ENCODE measurements around the gene ITGB1BP1. TPM values are rescaled to one million over a fixed set of nuclear protein-coding genes. Genes with fewer than 3 reads are reported as not detected.
A peak's percentile ranks its signal among the peaks of the same experiment; 100 is the strongest.

The ITGB1BP1 gene
- polyA plus RNA-seq, 2 donors, result 47.9 to 48.3 TPM

DNA sequence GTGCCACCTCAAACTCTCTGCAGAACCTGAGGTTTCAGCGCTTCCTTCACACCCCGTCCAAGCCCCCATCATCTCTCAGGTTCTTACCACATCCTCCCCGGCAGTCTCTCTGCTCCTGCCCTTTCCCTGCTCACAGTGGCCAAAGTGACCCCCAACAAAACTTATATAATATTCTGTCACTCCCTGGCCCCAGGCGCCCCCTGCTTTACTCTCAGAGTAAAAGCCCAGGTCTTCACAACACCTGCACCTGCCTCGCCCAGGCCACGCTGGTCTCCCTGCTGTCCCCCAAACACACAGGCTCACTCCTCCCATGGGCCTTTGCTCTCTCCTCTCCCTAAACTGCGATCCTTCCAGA lies 6.4 kb downstream of the ITGB1BP1 start:
- H3K4me1 ChIP-seq (ENCODE audit: control insufficient read depth in 2 of 2, insufficient read depth in 2 of 2, low read length in 1 of 2), result peaks cover 0 to 6% of the 10 kb centered on the region in 2 donors
- no peaks in the 10 kb centered on the region for H3K9me3 ChIP-seq (ENCODE audit: control insufficient read depth in 2 of 2, insufficient read depth in 1 of 2, low read depth in 1 of 2, low read length in 1 of 2)
- WGBS, 2 donors, result 94 to 95% methylated on average over 7 of the region's 7 CpGs
- H3K27ac ChIP-seq (ENCODE audit: low read depth in 2 of 2, low read length in 1 of 2), result no peak overlapping the region
- no peaks in the 10 kb centered on the region for H3K27me3 ChIP-seq (ENCODE audit: control insufficient read depth in 1 of 2, insufficient read depth in 2 of 2, low read length in 2 of 2)
- H3K36me3 ChIP-seq (ENCODE audit: control insufficient read depth in 2 of 2, insufficient read depth in 2 of 2, low read length in 1 of 2), result peaks cover 0 to 5% of the 10 kb centered on the region in 2 donors
- H3K4me3 ChIP-seq (ENCODE audit: low read depth in 1 of 2, low read length in 2 of 2), result no peak overlapping the region

DNA sequence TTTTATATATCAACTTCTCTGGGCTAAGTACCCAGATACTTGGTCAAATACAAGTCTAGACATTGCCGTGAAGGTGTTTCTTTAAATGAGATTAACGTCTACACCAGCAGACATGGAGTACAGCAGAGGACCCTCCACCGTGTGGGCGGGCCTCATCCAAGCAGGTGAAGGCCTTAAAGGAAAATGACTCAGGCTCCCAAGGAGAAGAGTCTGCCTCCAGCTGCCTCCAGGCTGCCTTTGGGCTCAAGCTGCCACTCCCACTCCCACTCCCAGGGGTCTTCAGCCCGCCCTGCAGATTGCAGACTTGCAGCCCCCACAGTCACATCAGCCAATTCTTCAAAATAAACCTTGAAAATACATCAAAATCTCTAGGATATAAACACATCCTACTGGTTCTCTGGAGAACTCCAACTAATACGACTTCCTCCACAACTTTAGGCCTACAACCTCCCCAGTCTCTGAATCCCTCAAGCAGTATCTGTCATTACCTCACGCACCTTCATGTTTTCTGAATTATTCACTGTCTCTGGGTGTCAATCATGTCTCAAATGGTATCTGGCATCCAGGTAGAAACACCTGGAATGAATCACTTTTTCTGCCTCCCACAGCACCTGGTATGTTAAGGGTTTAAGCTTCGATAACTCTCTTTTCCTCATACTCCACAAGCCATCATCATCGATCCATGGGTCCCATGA lies 6.9 kb downstream of the ITGB1BP1 start:
- Histone ChIP-seq H3K27ac (ENCODE audit: low read depth in 2 of 2, low read length in 1 of 2) (no peak overlapping the region), H3K4me1 (ENCODE audit: control insufficient read depth in 2 of 2, insufficient read depth in 2 of 2, low read length in 1 of 2) (peaks cover 0 to 6% of the 10 kb centered on the region in 2 donors), H3K27me3 (ENCODE audit: control insufficient read depth in 1 of 2, insufficient read depth in 2 of 2, low read length in 2 of 2) (no peaks in the 10 kb centered on the region), H3K4me3 (ENCODE audit: low read depth in 1 of 2, low read length in 2 of 2) (no peak overlapping the region), H3K9me3 (ENCODE audit: control insufficient read depth in 2 of 2, insufficient read depth in 1 of 2, low read depth in 1 of 2, low read length in 1 of 2) (no peaks in the 10 kb centered on the region), H3K36me3 (ENCODE audit: control insufficient read depth in 2 of 2, insufficient read depth in 2 of 2, low read length in 1 of 2) (peaks cover 0 to 5% of the 10 kb centered on the region in 2 donors)
- WGBS, 2 donors, result 84 to 86% methylated on average over 9 of the region's 9 CpGs

DNA sequence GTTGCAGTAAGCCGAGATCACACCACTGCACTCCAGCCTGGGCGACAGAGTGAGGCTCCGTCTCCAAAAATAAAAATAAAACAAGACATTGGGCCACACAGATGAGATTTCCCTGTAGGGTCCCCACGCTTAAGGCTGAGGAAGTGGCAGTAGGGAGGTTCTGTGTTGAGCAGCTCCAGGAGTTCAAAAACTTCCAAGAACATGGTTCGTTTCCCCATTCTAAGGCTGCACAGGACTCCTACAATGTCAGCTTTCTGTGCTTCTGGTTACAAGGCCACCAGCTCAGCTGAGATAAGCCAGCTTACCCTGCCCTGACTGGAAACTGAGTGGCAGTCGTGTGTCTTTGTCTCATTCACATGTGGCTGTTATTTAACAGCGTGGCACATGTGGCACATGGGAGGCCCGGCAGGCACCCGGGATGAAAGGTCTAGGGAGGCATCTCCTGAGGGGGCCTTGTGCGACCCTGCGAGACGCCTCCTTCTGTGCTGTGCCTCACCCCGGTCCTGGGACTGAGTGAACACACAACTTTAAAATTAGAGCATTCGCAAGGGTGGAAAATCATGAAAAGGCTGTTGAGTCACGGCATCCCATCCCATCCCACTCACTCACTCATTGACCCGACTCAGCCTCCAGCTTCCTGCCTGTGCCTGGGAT lies 7.7 kb downstream of the ITGB1BP1 start:
- Histone ChIP-seq H3K9me3 (ENCODE audit: control insufficient read depth in 2 of 2, insufficient read depth in 1 of 2, low read depth in 1 of 2, low read length in 1 of 2) (no peaks in the 10 kb centered on the region), H3K4me3 (ENCODE audit: low read depth in 1 of 2, low read length in 2 of 2) (no peak overlapping the region), H3K27me3 (ENCODE audit: control insufficient read depth in 1 of 2, insufficient read depth in 2 of 2, low read length in 2 of 2) (no peaks in the 10 kb centered on the region), H3K4me1 (ENCODE audit: control insufficient read depth in 2 of 2, insufficient read depth in 2 of 2, low read length in 1 of 2) (peaks cover 0 to 6% of the 10 kb centered on the region in 2 donors), H3K27ac (ENCODE audit: low read depth in 2 of 2, low read length in 1 of 2) (no peak overlapping the region), H3K36me3 (ENCODE audit: control insufficient read depth in 2 of 2, insufficient read depth in 2 of 2, low read length in 1 of 2) (peaks cover 0 to 5% of the 10 kb centered on the region in 2 donors)
- 89 to 91% methylated on average over 16 of the region's 16 CpGs for WGBS, 2 donors

DNA sequence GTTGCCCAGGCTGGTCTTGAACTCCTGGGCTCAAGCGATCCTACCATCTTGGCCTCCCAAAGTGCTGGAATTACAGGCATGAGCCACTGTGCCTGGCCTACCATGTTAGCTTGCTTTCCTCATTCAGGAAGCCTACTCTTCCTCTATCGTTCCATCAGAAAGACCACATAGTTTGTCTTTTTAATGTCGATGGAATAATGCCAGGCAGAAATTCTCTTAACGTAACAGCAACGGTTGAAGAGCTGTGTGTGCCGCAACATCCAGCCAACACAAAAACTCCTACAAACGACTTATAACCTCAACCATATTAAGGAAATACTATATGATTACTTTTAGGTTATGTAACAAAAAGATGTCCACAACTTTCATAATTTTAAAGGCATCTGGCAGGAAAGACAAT lies 10.5 kb downstream of the ITGB1BP1 start:
- H3K36me3 ChIP-seq (ENCODE audit: control insufficient read depth in 2 of 2, insufficient read depth in 2 of 2, low read length in 1 of 2), result peaks cover 0 to 5% of the 10 kb centered on the region in 2 donors
- 74 to 83% methylated on average over 7 of the region's 7 CpGs for WGBS, 2 donors
- no peak overlapping the region for H3K27ac ChIP-seq (ENCODE audit: low read depth in 2 of 2, low read length in 1 of 2)
- H3K4me1 ChIP-seq (ENCODE audit: control insufficient read depth in 2 of 2, insufficient read depth in 2 of 2, low read length in 1 of 2), result peaks cover 0 to 3% of the 10 kb centered on the region in 2 donors
- no peak overlapping the region for H3K4me3 ChIP-seq (ENCODE audit: low read depth in 1 of 2, low read length in 2 of 2)
- H3K9me3 ChIP-seq (ENCODE audit: control insufficient read depth in 2 of 2, insufficient read depth in 1 of 2, low read depth in 1 of 2, low read length in 1 of 2), result no peaks in the 10 kb centered on the region
- no peaks in the 10 kb centered on the region for H3K27me3 ChIP-seq (ENCODE audit: control insufficient read depth in 1 of 2, insufficient read depth in 2 of 2, low read length in 2 of 2)

DNA sequence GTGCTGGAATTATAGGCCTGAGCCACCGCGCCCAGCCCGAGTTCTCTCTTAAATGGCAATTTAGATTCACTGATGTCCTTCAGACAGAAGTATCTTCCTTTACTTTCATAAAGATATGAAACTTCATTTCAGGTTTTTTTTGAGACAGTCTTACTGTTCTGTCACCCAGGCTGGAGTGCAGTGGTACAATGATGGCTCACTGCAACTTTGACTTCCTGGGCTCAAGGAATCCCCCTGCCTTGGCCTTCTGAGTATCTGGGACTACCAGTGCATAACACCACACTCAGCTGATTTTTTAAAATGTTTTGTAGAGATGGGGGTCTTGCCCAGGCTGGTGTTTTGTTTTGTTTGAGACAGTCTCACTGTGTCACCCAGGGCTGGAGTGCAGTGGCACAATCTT lies 13.2 kb downstream of the ITGB1BP1 start:
- Histone ChIP-seq H3K4me3 (ENCODE audit: low read depth in 1 of 2, low read length in 2 of 2) (no peak overlapping the region), H3K4me1 (ENCODE audit: control insufficient read depth in 2 of 2, insufficient read depth in 2 of 2, low read length in 1 of 2) (peaks cover 0 to 2% of the 10 kb centered on the region in 2 donors), H3K36me3 (ENCODE audit: control insufficient read depth in 2 of 2, insufficient read depth in 2 of 2, low read length in 1 of 2) (peaks cover 0 to 2% of the 10 kb centered on the region in 2 donors), H3K27ac (ENCODE audit: low read depth in 2 of 2, low read length in 1 of 2) (no peak overlapping the region), H3K9me3 (ENCODE audit: control insufficient read depth in 2 of 2, insufficient read depth in 1 of 2, low read depth in 1 of 2, low read length in 1 of 2) (no peaks in the 10 kb centered on the region), H3K27me3 (ENCODE audit: control insufficient read depth in 1 of 2, insufficient read depth in 2 of 2, low read length in 2 of 2) (no peaks in the 10 kb centered on the region)
- WGBS, 2 donors, result 99% methylated on average over 3 of the region's 3 CpGs

DNA sequence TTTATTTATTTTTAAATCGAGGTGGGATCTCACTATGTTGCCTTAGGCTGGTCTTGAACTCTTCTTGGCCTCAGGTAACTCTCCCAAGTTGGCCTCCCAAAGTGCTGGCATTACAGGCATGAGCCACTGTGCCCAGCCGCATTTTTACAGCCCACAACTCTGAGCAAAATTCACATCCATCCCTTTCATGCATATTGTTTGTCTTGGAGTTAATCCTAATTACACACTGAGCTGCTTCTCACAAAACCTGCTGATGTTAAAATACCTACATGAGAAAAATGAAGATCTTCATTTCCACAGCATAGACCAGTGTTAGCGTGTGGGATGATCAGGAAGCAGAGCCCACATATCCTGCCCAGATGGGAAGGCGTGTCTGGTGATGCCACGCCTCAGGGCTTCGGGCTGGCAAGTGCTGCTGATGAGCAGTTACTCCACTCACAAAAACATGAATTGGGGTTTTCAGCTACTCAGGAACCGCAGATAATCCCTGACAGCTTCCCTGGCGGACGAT lies 14.6 kb downstream of the ITGB1BP1 start:
- H3K4me3 ChIP-seq (ENCODE audit: low read depth in 1 of 2, low read length in 2 of 2), result no peak overlapping the region
- H3K36me3 ChIP-seq (ENCODE audit: control insufficient read depth in 2 of 2, insufficient read depth in 2 of 2, low read length in 1 of 2), result peaks cover 0 to 2% of the 10 kb centered on the region in 2 donors
- 49 to 57% methylated on average over 9 of the region's 9 CpGs for whole genome bisulfite sequencing, 2 donors
- no peaks in the 10 kb centered on the region for H3K27me3 ChIP-seq (ENCODE audit: control insufficient read depth in 1 of 2, insufficient read depth in 2 of 2, low read length in 2 of 2)
- H3K9me3 ChIP-seq (ENCODE audit: control insufficient read depth in 2 of 2, insufficient read depth in 1 of 2, low read depth in 1 of 2, low read length in 1 of 2), result no peaks in the 10 kb centered on the region
- H3K4me1 ChIP-seq (ENCODE audit: control insufficient read depth in 2 of 2, insufficient read depth in 2 of 2, low read length in 1 of 2), result peaks cover 0 to 2% of the 10 kb centered on the region in 2 donors
- H3K27ac ChIP-seq (ENCODE audit: low read depth in 2 of 2, low read length in 1 of 2), result peak overlapping the region in 1 of 2 donors; percentile 15

DNA sequence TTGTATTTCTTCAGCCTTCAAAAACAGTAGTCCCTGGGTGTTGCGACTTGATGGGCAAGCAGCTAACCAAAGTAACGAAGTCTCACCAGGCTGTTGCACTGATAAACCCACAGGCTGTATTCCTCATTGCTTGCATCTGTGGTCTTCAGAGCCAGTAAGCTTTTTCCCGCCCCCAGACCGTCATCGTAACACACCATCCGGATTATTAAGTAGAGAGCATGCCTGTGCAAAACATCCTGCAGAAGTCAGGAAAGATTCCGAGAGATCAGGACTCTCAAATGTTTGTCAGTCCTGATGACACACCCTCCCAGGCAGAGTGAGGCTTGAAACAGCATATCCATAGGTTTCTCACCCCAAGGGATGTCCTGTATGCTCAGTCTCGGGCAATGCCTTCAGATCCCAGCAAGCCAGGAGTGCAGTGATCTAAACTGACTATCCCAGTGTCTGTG lies 15.9 kb downstream of the ITGB1BP1 start:
- Histone ChIP-seq H3K36me3 (ENCODE audit: control insufficient read depth in 2 of 2, insufficient read depth in 2 of 2, low read length in 1 of 2) (peaks cover 0 to 2% of the 10 kb centered on the region in 2 donors), H3K9me3 (ENCODE audit: control insufficient read depth in 2 of 2, insufficient read depth in 1 of 2, low read depth in 1 of 2, low read length in 1 of 2) (no peaks in the 10 kb centered on the region), H3K27me3 (ENCODE audit: control insufficient read depth in 1 of 2, insufficient read depth in 2 of 2, low read length in 2 of 2) (no peaks in the 10 kb centered on the region), H3K4me3 (ENCODE audit: low read depth in 1 of 2, low read length in 2 of 2) (no peak overlapping the region), H3K27ac (ENCODE audit: low read depth in 2 of 2, low read length in 1 of 2) (peak overlapping the region in 1 of 2 donors; percentile 55), H3K4me1 (ENCODE audit: control insufficient read depth in 2 of 2, insufficient read depth in 2 of 2, low read length in 1 of 2) (peaks cover 0 to 2% of the 10 kb centered on the region in 2 donors)
- 45 to 64% methylated on average over 8 of the region's 8 CpGs for WGBS, 2 donors

DNA sequence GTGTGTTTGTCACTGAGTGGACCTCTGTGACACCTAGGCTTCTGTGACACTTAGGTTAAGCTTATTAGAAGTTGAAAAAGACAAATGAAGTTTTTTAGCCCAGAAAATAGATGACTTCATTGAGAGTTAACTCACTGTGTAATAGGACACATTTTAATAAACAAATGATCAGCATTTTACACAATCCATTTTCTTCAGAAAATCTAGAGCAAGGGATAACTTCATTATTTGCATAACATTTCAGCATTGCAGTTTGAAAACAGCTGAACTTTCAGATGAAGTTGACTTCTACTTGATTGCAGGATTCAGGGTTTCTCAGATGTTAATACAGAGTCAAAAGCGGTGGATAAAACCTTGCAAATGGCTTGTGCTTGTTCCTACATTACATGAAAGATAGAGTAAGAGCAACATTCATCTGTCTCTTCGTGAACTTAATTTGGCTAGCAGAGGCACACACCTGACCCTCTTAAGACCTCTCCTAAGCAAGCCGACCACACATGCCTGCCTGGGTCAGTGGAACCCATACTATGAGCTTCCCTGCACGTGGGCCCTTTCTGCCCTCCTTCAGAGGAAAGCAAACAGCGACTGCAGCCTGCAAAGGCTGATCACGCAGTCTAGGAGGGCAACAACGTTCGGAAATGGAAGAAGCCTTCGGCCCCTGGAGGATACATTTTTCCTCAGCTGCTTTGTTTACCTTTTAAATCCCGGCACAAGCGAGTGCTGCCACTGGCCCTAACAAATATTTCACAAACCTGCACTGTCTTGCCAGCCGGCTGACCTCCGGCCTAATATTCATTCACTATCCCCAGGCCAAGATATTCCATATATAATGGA lies 16.6 kb downstream of the ITGB1BP1 start:
- H3K9me3 ChIP-seq (ENCODE audit: control insufficient read depth in 2 of 2, insufficient read depth in 1 of 2, low read depth in 1 of 2, low read length in 1 of 2), result no peaks in the 10 kb centered on the region
- peak overlapping the region; percentile 30 to 37 for H3K27ac ChIP-seq (ENCODE audit: low read depth in 2 of 2, low read length in 1 of 2)
- H3K27me3 ChIP-seq (ENCODE audit: control insufficient read depth in 1 of 2, insufficient read depth in 2 of 2, low read length in 2 of 2), result no peaks in the 10 kb centered on the region
- no peak overlapping the region for H3K4me3 ChIP-seq (ENCODE audit: low read depth in 1 of 2, low read length in 2 of 2)
- H3K36me3 ChIP-seq (ENCODE audit: control insufficient read depth in 2 of 2, insufficient read depth in 2 of 2, low read length in 1 of 2), result peaks cover 0 to 5% of the 10 kb centered on the region in 2 donors
- H3K4me1 ChIP-seq (ENCODE audit: control insufficient read depth in 2 of 2, insufficient read depth in 2 of 2, low read length in 1 of 2), result peaks cover 0 to 2% of the 10 kb centered on the region in 2 donors
- WGBS, 2 donors, result 46 to 59% methylated on average over 13 of the region's 13 CpGs

DNA sequence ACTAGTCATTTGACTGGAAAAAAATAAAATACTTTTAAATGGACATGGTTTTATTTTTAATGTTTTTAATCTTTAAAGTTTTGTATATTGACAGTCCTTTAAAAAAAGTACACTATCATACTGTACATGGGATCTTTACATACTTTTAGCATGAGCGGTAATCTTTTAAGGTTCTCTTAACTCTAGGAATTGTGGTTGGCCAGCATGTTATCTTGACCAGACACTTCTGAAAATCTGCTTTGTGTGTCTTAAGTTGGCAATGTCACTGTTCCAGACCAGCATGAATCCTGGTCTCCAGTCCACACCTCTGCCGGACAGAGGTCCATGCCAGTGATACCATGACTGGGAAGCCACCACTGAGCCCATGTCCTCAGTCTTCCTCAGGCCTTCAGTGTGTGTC lies 17.7 kb downstream of the ITGB1BP1 start:
- Histone ChIP-seq H3K4me1 (ENCODE audit: control insufficient read depth in 2 of 2, insufficient read depth in 2 of 2, low read length in 1 of 2) (peaks cover 2 to 5% of the 10 kb centered on the region in 2 donors), H3K9me3 (ENCODE audit: control insufficient read depth in 2 of 2, insufficient read depth in 1 of 2, low read depth in 1 of 2, low read length in 1 of 2) (no peaks in the 10 kb centered on the region), H3K36me3 (ENCODE audit: control insufficient read depth in 2 of 2, insufficient read depth in 2 of 2, low read length in 1 of 2) (peaks cover 0 to 5% of the 10 kb centered on the region in 2 donors), H3K27me3 (ENCODE audit: control insufficient read depth in 1 of 2, insufficient read depth in 2 of 2, low read length in 2 of 2) (no peaks in the 10 kb centered on the region), H3K27ac (ENCODE audit: low read depth in 2 of 2, low read length in 1 of 2) (peak overlapping the region in 1 of 2 donors; percentile 9), H3K4me3 (ENCODE audit: low read depth in 1 of 2, low read length in 2 of 2) (no peak overlapping the region)
- WGBS, 2 donors, result 94 to 96% methylated on average over 2 of the region's 2 CpGs

Measured in esophagus (tissue), 2 donors.